HepG2 (cell line): ENCODE measurements around the gene DLL3. TPM values are rescaled to one million over a fixed set of nuclear protein-coding genes. Genes with fewer than 3 reads are reported as not detected.

Experiments used
- HNRNPH1 ChIP-seq: fragments of 200-400 bp; formaldehyde crosslinking; optimal IDR thresholded peaks from 2 replicates; pipeline ENCODE3; 2017; ENCODE audit warnings: mild to moderate bottlenecking, low read depth, low read length
- HNRNPL ChIP-seq: fragments of 200-400 bp; formaldehyde crosslinking; IDR thresholded peaks from 2 replicates; pipeline ENCODE4 v1.6.1; 2017; ENCODE audit warnings: mild to moderate bottlenecking, low read depth, low read length
- SKI ChIP-seq: fragments of 450-650 bp; IDR thresholded peaks from one replicate; pipeline ENCODE4 v1.6.1; 2018; ENCODE audit warnings: mild to moderate bottlenecking; ENCODE audit not compliant: partially characterized antibody
- SRF ChIP-seq: IDR thresholded peaks from 2 replicates; pipeline ENCODE4 v1.6.1; 2011; ENCODE audit warnings: mild to moderate bottlenecking, low read depth, low read length, moderate library complexity
- TAF15 ChIP-seq: fragments of 200-400 bp; formaldehyde crosslinking; IDR thresholded peaks from one replicate; pipeline ENCODE4 v1.6.1; 2018; ENCODE audit warnings: mild to moderate bottlenecking, low read depth, low read length; ENCODE audit not compliant: poor library complexity, severe bottlenecking
- TEAD3 ChIP-seq: optimal IDR thresholded peaks from 2 replicates; pipeline ENCODE3; 2016; ENCODE audit warnings: borderline replicate concordance
- USF2 ChIP-seq, 2 experiments: sonication (generic) in 1 of 2; formaldehyde crosslinking in 1 of 2; IDR thresholded peaks; 2 replicates each; pipeline versions ENCODE4 v1.5.1 to v1.6.1; 2011 to 2020; ENCODE audit warnings: borderline replicate concordance in 1 of 2, low read depth in 1 of 2, low read length in 1 of 2, mild to moderate bottlenecking in 1 of 2, missing genetic modification reagents in 1 of 2, moderate library complexity in 1 of 2
- YY1 ChIP-seq: IDR thresholded peaks from 2 replicates; pipeline ENCODE4 v1.6.1; 2011; ENCODE audit warnings: low read length, low read depth, moderate library complexity, mild to moderate bottlenecking; ENCODE audit not compliant: insufficient read depth, insufficient replicate concordance
- ZBTB2 ChIP-seq: sonication (generic); formaldehyde crosslinking; IDR thresholded peaks from 2 replicates; pipeline ENCODE4 v1.8.0; 2022; ENCODE audit warnings: low read depth, missing genetic modification reagents
- ZFP37 ChIP-seq: sonication (generic); formaldehyde crosslinking; IDR thresholded peaks from 2 replicates; pipeline ENCODE4 v1.4.0; 2020; ENCODE audit warnings: missing genetic modification reagents, borderline replicate concordance
- ZNF20 ChIP-seq: sonication (generic); formaldehyde crosslinking; IDR thresholded peaks from 2 replicates; pipeline ENCODE4 v1.4.0; 2020; ENCODE audit warnings: mild to moderate bottlenecking, moderate library complexity, missing genetic modification reagents
- ZNF33B ChIP-seq: sonication (generic); formaldehyde crosslinking; IDR thresholded peaks from 2 replicates; pipeline ENCODE4 v1.5.1; 2020; ENCODE audit warnings: mild to moderate bottlenecking, missing genetic modification reagents
- ZNF407 ChIP-seq: sonication (generic); formaldehyde crosslinking; IDR thresholded peaks from one replicate; pipeline ENCODE4 v1.5.1; 2020; ENCODE audit warnings: mild to moderate bottlenecking, missing genetic modification reagents; ENCODE audit errors: not compliant biosample characterization
- ZNF432 ChIP-seq: sonication (generic); formaldehyde crosslinking; IDR thresholded peaks from 2 replicates; pipeline ENCODE4 v1.5.0; 2020; ENCODE audit warnings: missing genetic modification reagents, mild to moderate bottlenecking, borderline replicate concordance
- ZNF569 ChIP-seq: sonication (generic); formaldehyde crosslinking; IDR thresholded peaks from 2 replicates; pipeline ENCODE4 v1.5.0; 2020; ENCODE audit warnings: mild to moderate bottlenecking, missing genetic modification reagents, moderate library complexity, borderline replicate concordance
- ZNF782 ChIP-seq: sonication (generic); formaldehyde crosslinking; IDR thresholded peaks from 2 replicates; pipeline ENCODE4 v1.4.0; 2020; ENCODE audit warnings: missing genetic modification reagents, mild to moderate bottlenecking, borderline replicate concordance
- polyA plus RNA-seq, 8 experiments: library from polyadenylated mRNA; depleted of rRNA in 3 of 8; stranded (reverse) in 7 of 8; unstranded in 1 of 8; fragments of >200 nt; fragmentation: Illumina TruSeq in 4 of 8; extraction: Trizol in 4 of 8; gene quantifications; 2 replicates each; pipeline versions ENCODE4 v1.2.1 to v1.2.3, GENCODE V29; 2011 to 2016; ENCODE audit warnings: low read depth in 4 of 8, missing spikeins in 1 of 8, mixed read lengths in 1 of 8; ENCODE audit not compliant: insufficient read depth in 1 of 8
- total RNA-seq, 5 experiments: library from RNA; depleted of rRNA; stranded (reverse); fragments of >200 nt; fragmentation: Illumina TruSeq; extraction: Trizol; gene quantifications; 2 replicates each; pipeline ENCODE4 v1.2.3, GENCODE V29; 2016; ENCODE audit warnings: low read depth in 1 of 5

DLL3 gene
- total and polyA plus RNA-seq, 2 of the 13 experiments (the other 11 are each of a cell fraction or from before 2014, with no cell fraction given), result 0.35 to 0.55 TPM

GRCh38 chr19:39532233-39533002 lies 33.7 kb downstream of the DLL3 start, which contains the start of gene EID2B (continued):
- TF ChIP-seq TAF15 (no peak), SKI (no peak), USF2 (IDR thresholded peaks at IDR 0.05; ENCODE audit: low read depth, low read length) (no peak), USF2 (CRISPR knock-in tag; IDR thresholded peaks at IDR 0.05; ENCODE audit: borderline replicate concordance) (no peak), TEAD3 (peak; percentile 67), ZNF407 (CRISPR knock-in tag) (peak; percentile 56), ZNF432 (CRISPR knock-in tag) (no peak), YY1 (peak; percentile 69), ZNF33B (CRISPR knock-in tag) (no peak), ZBTB2 (no peak), HNRNPL (no peak), HNRNPH1 (no peak), ZNF569 (no peak), ZNF20 (CRISPR knock-in tag) (no peak), SRF (no peak), ZFP37 (CRISPR knock-in tag) (no peak), ZNF782 (CRISPR knock-in tag) (peak; percentile 94)
